HG03520 (cell line): ENCODE measurements around the gene EGLN3.
"Not testable (repeated sequence)": the region's sequence is repeated elsewhere in the genome, so short reads cannot be mapped to it uniquely, and the experiment has no call there.

Experiments
- ATAC-seq: cut with Tn5 transposase; IDR thresholded peaks from one replicate; pipeline ENCODE4 v1.9.1; 2021; ENCODE audit warnings: mild to moderate bottlenecking, moderate library complexity; ENCODE audit not compliant: unreplicated experiment

Gene EGLN3

DNA sequence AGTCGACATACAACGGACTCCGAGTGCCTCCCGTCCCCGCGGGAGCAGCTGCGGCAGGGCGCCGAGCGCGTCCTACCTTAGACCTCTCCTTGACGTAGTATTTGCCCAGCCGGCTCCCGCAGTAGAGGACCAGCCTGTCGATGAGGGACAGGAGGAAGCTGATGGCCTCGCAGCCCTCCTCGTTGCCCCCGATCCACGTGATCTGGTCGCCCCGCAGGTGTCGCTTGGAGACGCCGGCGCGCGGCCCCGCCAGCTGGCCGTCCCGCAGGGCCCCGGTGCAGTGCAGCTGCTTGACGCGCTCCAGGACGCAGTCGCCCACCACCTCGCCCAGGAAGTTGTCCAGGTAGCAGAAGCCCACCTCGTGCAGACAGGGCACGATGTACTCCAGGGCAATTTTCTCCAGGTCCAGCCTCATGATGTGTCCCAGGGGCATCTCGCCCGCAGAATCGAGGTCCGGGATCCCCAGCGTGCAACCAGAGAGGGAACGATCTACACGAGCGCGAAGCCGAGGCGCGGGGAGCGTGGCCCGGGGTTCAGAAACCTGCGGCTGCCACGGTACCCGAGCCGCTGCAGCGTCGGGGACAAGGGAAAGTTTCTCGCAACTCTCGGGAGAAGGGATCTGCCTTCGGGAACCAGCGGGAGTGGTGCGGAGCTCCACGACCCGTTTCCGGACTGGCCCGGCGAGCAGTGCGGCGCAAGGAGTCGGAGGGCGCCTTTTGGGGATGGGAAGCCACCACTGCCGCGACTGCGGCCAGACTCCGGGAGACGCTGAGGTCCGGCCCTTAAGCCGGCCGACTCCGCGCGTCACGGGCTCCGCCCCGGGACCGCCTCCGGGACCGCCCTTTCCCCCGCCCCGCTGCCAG is at the start of gene EGLN3:
Gene EGLN3 (minus strand): TSS at position 755 of the 863 bp plus-strand sequence. CDS start 322 bp downstream, at position 433.
- no peak for ATAC-seq

DNA sequence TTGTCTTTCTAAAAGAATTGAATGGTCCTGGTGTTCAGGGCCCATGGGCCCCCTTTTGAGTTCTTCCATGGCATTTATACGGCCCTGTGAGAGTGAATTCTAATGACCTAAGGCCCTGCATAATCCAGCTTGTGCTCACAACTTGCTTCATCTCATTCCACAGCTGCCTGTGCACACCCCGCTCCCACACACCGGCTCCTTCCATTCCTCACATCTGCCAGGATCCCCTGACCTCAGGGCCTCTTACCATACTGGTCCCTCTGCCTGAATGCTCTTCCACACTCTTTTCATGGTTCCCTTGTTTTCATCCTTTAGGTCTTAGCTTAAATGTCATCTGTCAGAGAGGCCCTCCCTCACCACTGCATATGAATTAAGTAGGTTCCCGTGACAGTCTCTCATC is 49.5 kb upstream of the EGLN3 start:
- ATAC-seq = no peak

DNA sequence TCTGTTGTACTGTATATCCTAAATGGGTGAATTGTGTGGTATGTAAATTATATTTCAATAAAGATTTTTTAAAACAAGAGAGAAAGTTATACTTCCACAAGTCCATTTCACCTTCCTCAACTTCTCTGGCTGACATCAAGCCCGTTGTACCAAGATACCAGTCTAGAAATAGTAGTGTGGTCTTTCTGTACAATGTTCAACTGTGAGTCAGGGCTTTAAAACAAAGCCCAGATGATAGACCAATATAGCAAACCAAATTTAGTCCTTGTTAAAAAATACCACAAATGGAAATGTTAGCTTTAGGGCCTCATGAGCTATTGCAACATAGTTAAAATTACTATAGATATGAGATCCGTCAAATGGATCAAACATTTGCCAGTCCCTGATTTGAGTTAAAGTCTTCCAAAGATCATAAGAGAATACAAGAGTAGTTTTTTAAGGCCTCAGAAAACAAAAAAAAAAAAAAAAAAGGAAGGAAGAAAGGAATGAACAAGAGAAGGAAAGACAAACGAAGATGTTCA is 49.0 kb upstream of the EGLN3 start:
- no peak for ATAC-seq

DNA sequence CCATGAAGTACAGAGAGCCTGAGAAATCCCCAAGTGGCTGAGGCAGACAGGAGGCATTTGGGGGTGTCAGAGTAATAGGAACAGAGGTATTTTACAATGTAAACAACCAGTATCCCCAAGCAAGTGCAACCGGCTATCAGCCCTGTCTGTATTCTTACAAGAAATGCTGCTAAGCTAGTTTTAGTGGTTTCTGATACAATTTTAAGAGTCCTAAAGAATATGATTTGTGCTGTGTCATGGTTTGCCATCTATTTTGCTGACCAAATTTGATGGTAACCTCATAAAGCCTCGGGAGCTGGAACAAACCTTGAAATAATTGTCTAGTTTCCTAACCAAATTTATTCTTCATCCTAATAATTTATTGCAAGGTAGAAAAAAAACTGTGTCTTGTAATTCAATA is 46.7 kb upstream of the EGLN3 start:
- ATAC-seq = no peak

DNA sequence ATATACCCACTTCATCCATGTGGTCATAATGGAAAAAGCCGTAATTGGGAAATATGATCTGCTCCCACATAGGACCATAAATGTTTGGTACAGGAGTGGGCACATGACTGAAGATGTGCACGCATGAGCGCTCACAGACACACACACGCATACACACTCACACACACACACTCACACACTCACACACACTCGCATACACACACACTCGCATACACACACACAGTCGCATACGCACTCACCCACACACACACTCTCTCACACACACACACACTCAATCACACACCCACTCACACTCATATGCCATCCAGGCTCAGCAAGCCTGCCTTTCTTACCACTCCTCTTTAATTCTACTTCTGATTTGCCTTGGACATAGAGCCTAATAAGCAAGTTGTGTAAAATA is 45.6 kb upstream of the EGLN3 start:
- no peak for ATAC-seq

DNA sequence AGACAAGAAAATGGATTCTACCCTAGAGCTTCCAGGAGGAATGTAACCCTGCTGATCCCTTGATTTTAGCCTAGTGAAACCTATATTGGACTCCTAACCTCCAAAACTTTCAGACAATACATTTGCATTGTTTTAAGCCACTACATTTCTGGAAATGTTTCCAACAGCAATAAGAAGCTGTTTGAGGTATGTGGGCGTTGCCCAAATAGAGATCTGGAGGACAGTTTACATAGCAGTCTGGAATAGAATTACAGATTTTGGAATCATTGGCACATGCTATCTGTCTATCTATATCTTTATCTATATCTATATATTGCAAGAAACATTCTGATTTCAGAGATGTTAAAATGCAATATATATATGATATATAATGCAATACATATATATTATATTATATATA is 42.4 kb upstream of the EGLN3 start:
- ATAC-seq = no peak

DNA sequence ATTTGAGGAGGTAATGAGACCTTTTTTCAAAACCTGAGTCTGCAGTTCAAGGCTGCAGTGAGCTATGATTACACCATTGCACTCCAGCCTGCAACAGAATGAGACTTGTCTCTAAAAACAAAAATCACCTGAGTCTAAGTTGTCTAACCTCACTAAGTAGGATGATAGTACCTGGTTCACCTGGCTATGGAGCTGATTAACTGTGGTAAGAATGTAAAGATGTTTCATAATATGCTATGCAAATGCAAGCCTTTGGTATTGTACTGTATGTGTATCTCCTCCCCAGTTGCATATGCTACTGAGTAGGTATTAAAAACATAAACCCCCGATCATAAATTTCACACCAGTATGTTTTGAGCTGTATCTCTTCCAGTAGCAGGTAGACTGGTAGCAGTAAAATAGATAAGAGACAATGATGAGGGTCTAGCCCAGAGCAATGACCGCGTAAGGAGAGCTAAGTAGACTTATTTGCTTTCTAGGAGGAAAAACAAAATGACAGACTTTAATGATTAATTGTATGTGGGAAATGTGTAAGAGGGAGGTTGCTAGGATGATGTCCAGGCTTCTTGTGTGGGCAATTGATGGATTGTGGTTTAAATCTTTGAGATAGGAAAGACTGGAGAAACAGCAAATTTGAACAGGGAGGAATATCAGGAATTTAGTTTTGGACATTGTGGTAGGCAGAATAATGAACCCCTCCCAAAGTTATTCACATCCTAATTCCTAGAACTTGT is 41.6 kb upstream of the EGLN3 start:
- no peak for ATAC-seq

DNA sequence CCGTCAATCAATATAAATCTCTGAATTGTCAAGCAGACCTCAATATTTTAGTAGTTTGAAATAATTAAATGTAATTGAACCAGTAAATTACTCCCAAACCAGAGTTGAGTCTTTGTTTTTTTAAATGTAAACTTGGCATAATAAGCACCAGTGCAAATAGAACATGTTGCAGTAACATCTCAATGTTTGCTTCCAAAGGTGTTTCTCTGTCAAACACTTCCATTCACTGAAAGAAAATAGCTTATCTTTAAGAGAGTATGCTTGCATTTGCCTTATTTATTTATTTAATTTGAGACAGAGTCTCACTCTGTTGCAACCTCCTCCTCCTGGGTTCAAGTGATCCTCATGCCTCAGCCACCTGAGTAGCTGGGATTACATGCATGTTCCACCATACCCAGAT is 39.9 kb upstream of the EGLN3 start:
- no peak for ATAC-seq

DNA sequence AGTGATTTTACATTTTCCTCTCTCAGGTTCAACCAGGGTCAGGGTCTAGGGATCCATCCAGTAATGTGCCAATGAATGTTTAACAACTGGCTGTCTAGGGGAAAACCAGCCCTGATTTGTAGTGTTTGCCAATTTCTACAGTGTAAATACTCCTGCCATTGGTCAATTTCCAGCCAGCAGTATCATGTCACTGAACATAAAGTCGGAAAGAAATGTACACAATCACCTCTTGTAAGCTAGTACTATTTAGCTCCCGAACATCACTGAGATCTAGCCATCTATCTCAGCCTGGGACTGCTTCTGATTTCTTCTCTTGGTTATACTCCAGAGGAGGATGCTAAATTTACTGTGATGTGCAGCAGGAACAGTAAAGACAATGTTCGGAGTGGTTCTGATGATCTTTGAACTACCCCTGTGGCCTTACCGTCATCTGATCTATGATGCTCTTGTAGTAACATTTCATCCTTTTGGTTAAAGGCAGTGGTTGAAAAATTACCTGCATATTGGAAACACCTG is 36.7 kb upstream of the EGLN3 start:
- ATAC-seq = no peak

DNA sequence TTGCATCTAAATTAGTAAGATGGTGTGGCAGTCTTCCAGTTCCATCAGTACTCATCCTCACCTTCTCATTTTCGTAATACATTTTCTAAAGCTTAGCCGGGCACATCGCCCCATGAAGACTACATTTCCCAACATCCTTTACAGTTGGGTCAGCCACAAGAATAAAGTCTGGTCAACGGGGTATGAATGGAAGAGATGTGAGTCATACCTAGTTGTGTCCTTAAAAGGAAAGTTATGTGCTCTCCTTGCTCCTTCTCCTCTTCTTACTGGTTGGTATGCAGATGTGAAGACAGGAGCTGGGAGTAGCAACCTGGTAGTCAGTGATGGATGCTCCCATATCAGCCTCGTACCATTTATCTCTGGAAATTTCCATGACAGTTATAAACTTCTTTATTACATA is 35.9 kb upstream of the EGLN3 start:
- ATAC-seq = no peak

DNA sequence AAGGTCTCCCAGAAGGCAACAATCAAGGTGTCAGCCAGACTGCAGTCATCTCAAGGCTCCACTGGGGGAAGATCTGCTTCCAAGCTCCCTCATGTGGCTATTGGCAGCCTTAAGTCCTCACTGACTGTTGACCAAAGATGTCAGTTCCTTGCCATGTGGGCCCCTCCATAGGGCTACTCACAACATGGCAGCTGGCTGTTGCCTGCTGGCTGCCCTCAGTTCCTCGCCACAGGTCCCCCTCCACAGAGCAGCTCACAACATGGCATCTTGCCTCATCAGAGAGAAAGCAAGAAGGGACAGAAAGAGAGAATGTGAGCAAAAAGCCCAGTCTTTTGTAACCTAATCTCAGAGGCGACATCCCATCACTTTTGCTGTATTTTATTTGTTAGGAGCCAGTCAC is 34.4 kb upstream of the EGLN3 start:
- no peak for ATAC-seq

DNA sequence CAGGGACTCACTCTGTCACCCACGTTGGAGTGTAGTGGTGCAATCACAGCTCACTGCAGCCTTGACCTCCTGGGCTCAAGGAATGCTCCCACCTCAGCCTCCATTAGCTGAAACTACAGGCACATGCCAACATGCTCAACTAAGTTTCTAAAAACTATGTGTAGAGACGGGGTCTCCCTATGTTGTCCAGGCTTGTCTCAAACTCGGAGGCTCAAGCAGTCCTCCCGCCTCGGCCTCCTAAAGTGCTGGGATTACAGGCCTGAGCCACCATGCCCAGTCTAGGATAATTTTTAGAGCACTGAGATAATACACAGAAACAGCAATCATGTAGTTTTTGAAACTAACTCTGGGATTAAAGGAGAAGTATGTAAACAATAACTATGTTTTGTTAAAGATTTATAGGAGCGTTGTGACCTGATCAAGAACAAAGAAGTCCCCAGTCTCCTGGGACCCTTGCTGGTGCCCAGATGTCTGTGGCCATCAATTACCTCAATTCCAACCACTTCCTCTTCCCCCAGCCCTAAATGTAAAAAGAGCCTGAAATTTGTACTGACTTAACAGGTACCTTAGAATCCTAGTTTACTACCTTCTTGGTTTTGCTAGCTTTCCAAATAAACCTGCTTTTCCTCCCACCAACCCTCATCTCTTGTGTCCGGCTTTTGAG is 28.9 kb upstream of the EGLN3 start:
- no peak for ATAC-seq

DNA sequence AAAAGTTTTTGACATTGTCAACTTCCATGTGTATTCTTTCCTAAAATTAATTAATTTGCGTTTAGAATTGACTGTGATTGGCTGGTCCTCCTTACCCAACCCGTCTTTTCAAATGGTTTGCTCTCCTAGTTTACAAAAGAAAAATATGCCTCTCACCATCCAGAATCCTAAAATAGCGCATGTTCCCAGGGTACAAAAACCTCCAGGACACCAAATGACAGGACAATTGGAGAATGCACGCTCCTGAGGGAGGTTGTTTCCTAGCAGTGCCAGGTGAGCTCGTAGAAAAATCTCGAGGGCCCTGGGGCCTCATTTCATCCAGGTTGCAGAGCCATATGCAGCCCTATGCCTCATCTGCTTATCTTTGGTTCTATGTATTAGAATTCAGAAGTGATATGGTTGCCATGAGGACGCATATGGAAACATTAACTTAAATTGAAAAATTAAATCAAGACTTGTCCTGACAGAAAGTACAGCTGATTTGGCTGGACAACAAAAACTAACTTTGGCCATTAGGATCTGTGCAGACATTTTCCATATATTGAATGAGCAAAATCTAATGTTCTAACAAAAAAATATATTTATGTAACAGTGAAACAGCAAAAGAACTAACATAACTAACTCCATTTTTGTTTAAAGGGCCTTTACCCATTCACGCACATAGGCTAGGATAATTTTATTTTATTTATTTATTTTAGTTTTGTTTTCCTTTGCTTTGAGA is 28.2 kb upstream of the EGLN3 start:
- ATAC-seq = no peak

DNA sequence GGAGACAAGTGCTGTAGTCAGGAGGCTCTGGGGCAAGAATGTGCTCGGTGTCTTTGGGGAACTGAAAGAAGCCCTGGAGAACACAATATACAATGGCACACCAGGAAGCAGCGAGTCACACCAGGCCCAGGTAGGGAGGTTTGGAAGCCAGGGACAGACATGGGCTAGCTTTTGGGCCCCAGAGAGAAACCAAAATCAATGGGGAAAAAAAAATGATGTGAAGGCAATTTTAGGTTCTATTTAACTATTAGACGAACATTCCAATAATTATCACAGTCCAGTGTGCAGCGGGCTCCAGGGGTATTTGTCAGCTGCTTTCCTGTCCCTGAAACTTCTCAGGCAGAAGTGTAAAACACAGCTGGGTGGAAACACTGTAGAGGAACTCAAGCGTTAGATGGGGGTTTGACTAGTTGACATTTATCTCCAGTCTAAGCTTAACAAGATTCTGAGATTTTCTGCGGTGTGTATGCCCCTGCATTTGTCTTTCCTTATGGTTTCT is 21.8 kb upstream of the EGLN3 start:
- peak; percentile 75 for ATAC-seq

DNA sequence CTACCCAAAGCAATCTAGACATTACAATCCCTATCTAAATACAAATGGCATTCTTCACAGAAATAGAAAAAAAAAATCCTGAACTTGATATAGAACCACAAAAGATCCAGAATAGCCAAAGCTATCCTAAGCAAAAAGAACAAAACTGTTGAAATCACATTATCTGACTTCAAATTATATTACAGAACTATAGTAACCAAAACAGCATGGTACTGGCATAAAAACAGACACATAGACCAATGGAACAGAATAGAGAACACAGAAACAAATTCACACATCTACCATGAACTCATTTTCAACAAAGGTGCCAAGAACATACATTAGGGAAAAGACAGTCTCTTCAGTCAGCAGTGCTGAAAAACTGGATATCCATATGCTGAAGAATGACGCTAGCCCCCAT is 19.0 kb upstream of the EGLN3 start:
- not testable (repeated sequence) for ATAC-seq

DNA sequence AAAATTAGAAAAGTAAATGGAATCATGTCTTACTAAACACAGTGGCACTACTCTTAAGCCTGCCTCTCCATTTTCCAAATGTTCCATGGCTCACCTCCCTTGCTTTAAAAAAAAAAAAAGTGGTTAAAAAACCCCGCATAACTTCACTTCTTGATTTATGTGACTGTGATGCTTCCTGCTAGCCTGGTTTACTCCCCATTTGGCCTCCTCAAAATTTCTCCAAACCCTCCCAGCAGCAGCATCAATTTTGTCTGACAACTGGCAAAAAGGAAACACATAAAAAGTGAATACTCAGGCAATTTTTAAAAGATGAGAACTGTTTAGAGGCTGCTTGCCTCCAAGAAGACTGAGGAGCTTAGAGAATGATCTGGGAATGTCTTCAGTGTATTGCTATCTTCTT is 17.8 kb upstream of the EGLN3 start:
- ATAC-seq = no peak

DNA sequence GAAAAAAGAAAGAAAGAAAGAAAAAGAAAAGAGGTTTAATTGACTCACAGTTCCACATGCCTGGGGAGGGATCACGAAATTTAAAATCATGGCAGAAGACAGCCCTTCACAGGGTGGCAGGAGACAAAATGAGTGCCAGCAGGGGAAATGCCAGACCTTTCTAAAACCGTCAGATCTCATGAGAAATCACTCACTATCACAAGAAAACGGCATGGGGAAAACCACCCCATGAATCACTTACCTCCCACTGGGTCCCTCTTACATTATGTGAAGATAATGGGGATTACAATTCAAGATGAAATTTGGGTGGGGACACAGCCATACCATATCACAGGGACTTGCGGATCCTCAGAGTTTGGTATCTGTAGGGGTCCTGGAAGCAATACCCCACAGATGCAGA is 16.3 kb upstream of the EGLN3 start:
- no peak for ATAC-seq

DNA sequence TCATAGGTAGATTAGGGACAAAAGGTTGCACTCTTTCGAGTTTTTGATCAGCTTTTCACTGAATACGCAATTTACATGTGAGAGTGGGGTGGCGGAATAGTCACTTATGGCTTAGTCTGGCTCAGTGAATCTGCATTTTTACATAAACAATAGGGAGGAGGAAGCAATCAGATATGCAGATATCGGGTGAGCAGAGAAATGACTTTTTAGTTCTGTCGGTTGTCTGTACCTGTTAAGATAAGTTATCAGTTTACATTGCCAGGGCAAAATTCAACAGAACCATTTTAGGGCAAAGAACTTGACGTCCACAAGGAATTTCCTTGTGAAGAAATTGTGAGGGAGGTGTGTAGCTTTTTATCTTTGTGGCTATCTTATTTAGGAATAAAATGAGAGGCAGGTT is 15.4 kb upstream of the EGLN3 start:
- no peak for ATAC-seq

DNA sequence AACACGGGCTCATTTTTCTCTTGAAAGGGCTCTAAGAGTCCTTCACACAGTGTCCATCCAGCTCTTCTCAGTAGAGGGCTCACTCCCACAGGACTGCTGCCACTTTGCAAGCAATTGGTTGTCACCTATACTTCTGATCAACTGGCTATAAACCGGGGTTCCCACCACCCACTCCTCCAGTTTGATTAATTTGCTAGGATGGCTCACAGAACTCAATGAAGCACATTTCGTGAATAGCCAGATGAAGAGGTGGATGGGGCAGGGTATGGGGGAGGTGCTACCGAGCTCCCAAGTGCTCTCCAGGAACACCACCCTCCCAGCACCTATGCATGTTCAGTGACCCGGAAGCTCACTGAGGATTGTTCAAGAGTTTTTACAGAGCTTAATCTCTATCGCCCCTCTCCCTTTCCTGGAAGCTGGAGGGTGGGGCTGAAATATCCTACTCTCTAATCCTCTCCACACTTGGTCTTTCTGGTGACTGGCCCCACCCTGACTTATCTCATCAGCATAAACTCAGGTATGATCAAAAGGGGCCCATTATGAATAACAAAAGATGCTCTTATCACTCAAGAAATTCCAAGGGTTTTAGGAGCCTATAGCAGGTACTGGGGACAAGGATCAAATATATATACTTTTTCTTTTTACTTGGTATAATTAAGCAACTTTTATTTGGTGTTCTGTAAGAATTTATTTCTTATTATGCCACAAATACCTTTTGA is 13.9 kb upstream of the EGLN3 start:
- no peak for ATAC-seq

DNA sequence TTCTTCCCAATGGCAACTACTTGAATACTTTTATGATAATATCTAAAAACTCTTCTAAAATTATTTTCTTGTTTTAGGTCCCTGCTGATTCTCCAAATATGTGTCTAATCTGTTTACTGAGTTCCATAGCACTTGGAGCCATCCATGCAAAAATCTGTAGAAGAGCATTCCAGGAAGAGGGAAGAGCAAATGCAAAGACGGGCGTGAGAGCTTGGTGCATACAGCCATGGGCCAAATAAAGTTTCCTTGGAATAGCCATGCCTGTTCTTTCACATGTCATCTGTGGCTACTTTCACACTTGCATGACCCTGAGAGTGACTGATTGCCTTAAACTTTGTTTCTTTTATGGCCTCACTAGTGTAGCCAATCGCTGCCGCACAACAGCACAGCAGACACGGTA is 13.0 kb upstream of the EGLN3 start:
- ATAC-seq = no peak
